Neural progenitor cell (in vitro differentiated cells): ENCODE measurements around the gene IL6ST. TPM values are rescaled to one million over a fixed set of nuclear protein-coding genes. Genes with fewer than 3 reads are reported as not detected.
"Not testable (repeated sequence)": the region's sequence is repeated elsewhere in the genome, so short reads cannot be mapped to it uniquely, and the experiment has no call there.

ENCODE experiments used
- DNase-seq: peaks from one replicate; pipeline ENCODE4 v3.0.0-alpha.2; 2016; ENCODE audit warnings: low spot score
- H2AFZ ChIP-seq: fragments of 200-600 bp; sonication (generic); replicated peaks from 2 replicates; pipeline ENCODE4 v1.6.1; 2016; ENCODE audit warnings: antibody characterized with exemption
- H3F3A ChIP-seq: fragments of 200-600 bp; sonication (generic); 2 replicates; pipeline ENCODE4 v1.6.1; 2016; ENCODE audit warnings: antibody characterized with exemption, low read depth
- H3K27ac ChIP-seq: fragments of 200-600 bp; sonication (generic); 2 replicates; pipeline ENCODE4 v1.5.1; 2016; ENCODE audit warnings: mild to moderate bottlenecking
- H3K27me3 ChIP-seq: fragments of 200-600 bp; sonication (generic); 2 replicates; pipeline ENCODE4 v1.6.1; 2016; ENCODE audit warnings: mild to moderate bottlenecking, moderate library complexity
- H3K36me3 ChIP-seq: fragments of 200-600 bp; sonication (generic); 2 replicates; pipeline ENCODE4 v1.5.1; 2016
- H3K4me1 ChIP-seq: fragments of 200-600 bp; sonication (generic); 2 replicates; pipeline ENCODE4 v1.6.1; 2016; ENCODE audit warnings: mixed run types
- H3K4me2 ChIP-seq: fragments of 200-600 bp; sonication (generic); 2 replicates; pipeline ENCODE4 v1.6.1; 2016
- H3K4me3 ChIP-seq: fragments of 200-600 bp; sonication (generic); 2 replicates; pipeline ENCODE4 v1.5.1; 2016
- H3K79me2 ChIP-seq: fragments of 200-600 bp; sonication (generic); 2 replicates; pipeline ENCODE4 v1.6.1; 2016; ENCODE audit warnings: low read depth
- H3K9ac ChIP-seq: fragments of 200-600 bp; sonication (generic); 2 replicates; pipeline ENCODE4 v1.6.1; 2016
- H3K9me3 ChIP-seq: fragments of 200-600 bp; sonication (generic); 2 replicates; pipeline ENCODE4 v1.5.1; 2016; ENCODE audit warnings: low read depth
- H4K20me1 ChIP-seq: fragments of 200-600 bp; sonication (generic); 2 replicates; pipeline ENCODE4 v1.6.1; 2016; ENCODE audit warnings: low read depth
- H3K27ac Mint-ChIP-seq: 3 replicates; pipeline ENCODE4 v1.8.0; 2021; ENCODE audit warnings: mixed read lengths
- H3K27me3 Mint-ChIP-seq: 2 replicates; pipeline ENCODE4 v1.8.0; 2022; ENCODE audit warnings: low read depth, mild to moderate bottlenecking, inconsistent platforms, moderate library complexity, mixed read lengths; ENCODE audit not compliant: insufficient read depth
- H3K36me3 Mint-ChIP-seq: 3 replicates; pipeline ENCODE4 v1.8.0; 2021; ENCODE audit warnings: mixed read lengths
- H3K4me1 Mint-ChIP-seq: 3 replicates; pipeline ENCODE4 v1.8.0; 2021; ENCODE audit warnings: mixed read lengths
- H3K4me3 Mint-ChIP-seq: 3 replicates; pipeline ENCODE4 v1.8.0; 2021; ENCODE audit warnings: mild to moderate bottlenecking, moderate library complexity, mixed read lengths
- H3K9me3 Mint-ChIP-seq: 3 replicates; pipeline ENCODE4 v1.8.0; 2020; ENCODE audit warnings: mixed read lengths
- EZH2 ChIP-seq: fragments of 200-600 bp; sonication (generic); IDR thresholded peaks from 2 replicates; pipeline ENCODE4 v1.6.1; 2017; ENCODE audit warnings: antibody characterized with exemption, mild to moderate bottlenecking, moderate library complexity
- EZH2phosphoT487 ChIP-seq: fragments of 200-600 bp; sonication (generic); IDR thresholded peaks from 2 replicates; pipeline ENCODE4 v1.6.1; 2017; ENCODE audit warnings: antibody characterized with exemption
- total RNA-seq: library from RNA; depleted of rRNA; stranded (reverse); fragments of >200 nt; gene quantifications from 2 replicates; pipeline ENCODE4 v1.2.3, GENCODE V29; 2015; ENCODE audit warnings: low replicate concordance
- TF ChIP-seq, protein P1 (sequence below): fragments of 200-600 bp; sonication (generic); IDR thresholded peaks from 2 replicates; pipeline ENCODE4 v1.5.1; 2017; ENCODE audit warnings: antibody characterized with exemption, mild to moderate bottlenecking

IL6ST gene
- total RNA-seq, 1 donor from 2014 or later = 54.6 TPM

- Histone ChIP-seq H3K9me3 (no peaks in the 10 kb centered on the region), H3K27me3 (no peaks in the 10 kb centered on the region), H3K36me3 (no peaks in the 10 kb centered on the region), H3K4me2 (no peak overlapping the region), H3K79me2 (no peaks in the 10 kb centered on the region), H3K4me3 (no peak overlapping the region), H4K20me1 (no peaks in the 10 kb centered on the region), H3K27ac (no peak overlapping the region), H2AFZ (no peak overlapping the region), H3K9ac (no peak overlapping the region), H3F3A (no peaks in the 10 kb centered on the region), H3K4me1 (no peaks in the 10 kb centered on the region)
- H3K4me3 Mint-ChIP-seq = no peak overlapping the region
- TF ChIP-seq EZH2phosphoT487 (no peak), EZH2 (no peak)
- H3K36me3 Mint-ChIP-seq = no peaks in the 10 kb centered on the region
- H3K27ac Mint-ChIP-seq = no peak overlapping the region
- no peaks in the 10 kb centered on the region for H3K27me3 Mint-ChIP-seq
- H3K4me1 Mint-ChIP-seq = no peaks in the 10 kb centered on the region
- H3K9me3 Mint-ChIP-seq = peaks cover 2% of the 10 kb centered on the region
- no peak for DNase-seq
These were observed 8.9 kb upstream of the IL6ST start for GRCh38 chr5:56003679-56004078.

- Histone ChIP-seq H3K4me3 (no peak overlapping the region), H3K4me2 (no peak overlapping the region), H3K27ac (no peak overlapping the region), H3K9me3 (no peaks in the 10 kb centered on the region), H3K79me2 (no peaks in the 10 kb centered on the region), H3K27me3 (no peaks in the 10 kb centered on the region), H3K36me3 (no peaks in the 10 kb centered on the region), H3K4me1 (no peaks in the 10 kb centered on the region), H2AFZ (no peak overlapping the region), H3F3A (no peaks in the 10 kb centered on the region), H4K20me1 (no peaks in the 10 kb centered on the region), H3K9ac (no peak overlapping the region)
- peaks cover 2% of the 10 kb centered on the region for H3K9me3 Mint-ChIP-seq
- H3K4me3 Mint-ChIP-seq = no peak overlapping the region
- H3K27ac Mint-ChIP-seq = no peak overlapping the region
- no peaks in the 10 kb centered on the region for H3K27me3 Mint-ChIP-seq
- no peaks in the 10 kb centered on the region for H3K4me1 Mint-ChIP-seq
- no peak for DNase-seq
- H3K36me3 Mint-ChIP-seq = no peaks in the 10 kb centered on the region
- TF ChIP-seq EZH2phosphoT487 = no peak
- TF ChIP-seq EZH2 = no peak
- TF ChIP-seq, protein P1, sequence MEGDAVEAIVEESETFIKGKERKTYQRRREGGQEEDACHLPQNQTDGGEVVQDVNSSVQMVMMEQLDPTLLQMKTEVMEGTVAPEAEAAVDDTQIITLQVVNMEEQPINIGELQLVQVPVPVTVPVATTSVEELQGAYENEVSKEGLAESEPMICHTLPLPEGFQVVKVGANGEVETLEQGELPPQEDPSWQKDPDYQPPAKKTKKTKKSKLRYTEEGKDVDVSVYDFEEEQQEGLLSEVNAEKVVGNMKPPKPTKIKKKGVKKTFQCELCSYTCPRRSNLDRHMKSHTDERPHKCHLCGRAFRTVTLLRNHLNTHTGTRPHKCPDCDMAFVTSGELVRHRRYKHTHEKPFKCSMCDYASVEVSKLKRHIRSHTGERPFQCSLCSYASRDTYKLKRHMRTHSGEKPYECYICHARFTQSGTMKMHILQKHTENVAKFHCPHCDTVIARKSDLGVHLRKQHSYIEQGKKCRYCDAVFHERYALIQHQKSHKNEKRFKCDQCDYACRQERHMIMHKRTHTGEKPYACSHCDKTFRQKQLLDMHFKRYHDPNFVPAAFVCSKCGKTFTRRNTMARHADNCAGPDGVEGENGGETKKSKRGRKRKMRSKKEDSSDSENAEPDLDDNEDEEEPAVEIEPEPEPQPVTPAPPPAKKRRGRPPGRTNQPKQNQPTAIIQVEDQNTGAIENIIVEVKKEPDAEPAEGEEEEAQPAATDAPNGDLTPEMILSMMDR = no peak
These were observed 8.4 kb upstream of the IL6ST start for GRCh38 chr5:56003179-56003578.

DNA sequence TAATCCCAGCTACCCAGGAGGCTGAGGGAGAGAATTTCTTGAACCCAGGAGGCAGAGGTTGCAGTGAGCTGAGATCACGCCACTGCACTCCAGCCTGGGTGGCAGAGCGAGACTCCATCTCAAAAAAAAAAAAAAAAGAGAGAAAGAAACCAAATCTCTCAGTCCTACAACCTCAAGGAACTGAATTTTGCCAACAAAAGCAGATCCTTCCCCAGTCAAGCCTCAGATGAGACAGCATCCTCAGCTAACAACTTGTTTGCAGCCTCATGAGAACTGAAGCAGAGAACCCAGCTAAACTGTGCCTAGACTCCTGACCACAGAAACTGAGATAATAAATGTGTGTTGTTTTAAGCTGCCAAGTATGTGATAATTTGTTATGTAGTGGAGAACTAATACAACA lies 7.5 kb upstream of the IL6ST start:
- Histone ChIP-seq H3K4me2 (no peak overlapping the region), H4K20me1 (no peaks in the 10 kb centered on the region), H3K36me3 (no peaks in the 10 kb centered on the region), H3F3A (no peaks in the 10 kb centered on the region), H3K27me3 (no peaks in the 10 kb centered on the region), H3K79me2 (no peaks in the 10 kb centered on the region), H3K9me3 (no peaks in the 10 kb centered on the region), H3K27ac (no peak overlapping the region), H3K9ac (no peak overlapping the region), H2AFZ (no peak overlapping the region), H3K4me1 (no peaks in the 10 kb centered on the region), H3K4me3 (no peak overlapping the region)
- Mint-ChIP-seq H3K27me3 (no peaks in the 10 kb centered on the region), H3K9me3 (peaks cover 2% of the 10 kb centered on the region), H3K27ac (no peak overlapping the region), H3K36me3 (no peaks in the 10 kb centered on the region), H3K4me3 (no peak overlapping the region), H3K4me1 (no peaks in the 10 kb centered on the region)
- TF ChIP-seq EZH2phosphoT487 (no peak), EZH2 (no peak)
- TF ChIP-seq, protein P1 = no peak
- DNase-seq = no peak

- H3K36me3 Mint-ChIP-seq, H3K9me3 Mint-ChIP-seq, H3K27me3 Mint-ChIP-seq, H2AFZ ChIP-seq, H3K4me2 ChIP-seq, H3K27me3 ChIP-seq, H3K9ac ChIP-seq, H3K4me1 Mint-ChIP-seq, H3F3A ChIP-seq, H4K20me1 ChIP-seq, H3K27ac Mint-ChIP-seq, H3K4me1 ChIP-seq, H3K9me3 ChIP-seq, H3K79me2 ChIP-seq, H3K27ac ChIP-seq, H3K4me3 ChIP-seq, DNase-seq, H3K4me3 Mint-ChIP-seq, H3K36me3 ChIP-seq: not testable (repeated sequence)
These were observed 5.5 kb upstream of the IL6ST start for GRCh38 chr5:56000221-56000620.
